ENCODE measurements around the gene CYP4F12.
A peak's percentile ranks its signal among the peaks of the same experiment; 100 is the strongest.
"Not testable (repeated sequence)": the region's sequence is repeated elsewhere in the genome, so short reads cannot be mapped to it uniquely, and the experiment has no call there.

The CYP4F12 gene

GRCh38 chr19:15672580-15673175 is at the start of gene CYP4F12:
CYP4F12 (plus strand) TSS chr19:15673087; CDS start chr19:15673530, 443 bp downstream.
- DNase-seq, result peak; percentile 6

GRCh38 chr19:15623711-15624318 is 49.1 kb upstream of the CYP4F12 start:
- DNase-seq, result no peak

GRCh38 chr19:15628236-15629002 is 44.5 kb upstream of the CYP4F12 start:
- no peak for DNase-seq

GRCh38 chr19:15629003-15629880 is 43.6 kb upstream of the CYP4F12 start:
- peak; percentile 76 for DNase-seq

GRCh38 chr19:15631817-15632216 is 41.1 kb upstream of the CYP4F12 start:
- peak; percentile 2 for DNase-seq

GRCh38 chr19:15633082-15633835 is 39.6 kb upstream of the CYP4F12 start:
- no peak for DNase-seq

GRCh38 chr19:15634105-15634504 is 38.8 kb upstream of the CYP4F12 start:
- no peak for DNase-seq

- DNase-seq, result no peak
These were observed 37.7 kb upstream of the CYP4F12 start for GRCh38 chr19:15635016-15635805.

GRCh38 chr19:15636026-15636425 is 36.9 kb upstream of the CYP4F12 start:
- DNase-seq, result no peak

- DNase-seq, result no peak
These were observed 33.3 kb upstream of the CYP4F12 start for GRCh38 chr19:15639596-15639995.

- no peak for DNase-seq
These were observed 32.5 kb upstream of the CYP4F12 start, which contains the start of gene CYP4F3 for GRCh38 chr19:15640294-15640903. CYP4F3 (plus strand) TSS chr19:15640897; CDS start chr19:15641416, 519 bp downstream.

GRCh38 chr19:15640904-15641597 is 31.8 kb upstream of the CYP4F12 start:
- no peak for DNase-seq

- no peak for DNase-seq
These were observed 30.9 kb upstream of the CYP4F12 start for GRCh38 chr19:15641901-15642491.

- DNase-seq, result no peak
These were observed 30.1 kb upstream of the CYP4F12 start for GRCh38 chr19:15642807-15643206.

GRCh38 chr19:15643387-15643786 is 29.5 kb upstream of the CYP4F12 start:
- no peak for DNase-seq

GRCh38 chr19:15644066-15644741 is 28.7 kb upstream of the CYP4F12 start:
- no peak for DNase-seq

- no peak for DNase-seq
These were observed 28.1 kb upstream of the CYP4F12 start for GRCh38 chr19:15644816-15645215.

GRCh38 chr19:15649526-15649925 is 23.4 kb upstream of the CYP4F12 start:
- no peak for DNase-seq

GRCh38 chr19:15650123-15650522 is 22.8 kb upstream of the CYP4F12 start:
- DNase-seq, result not testable (repeated sequence)
